Astrocyte (in vitro differentiated cells and primary cell): ENCODE measurements around the gene HMGB1.

Source experiments
- CTCF ChIP-seq: IDR thresholded peaks from 2 replicates; pipeline ENCODE4 v1.5.1; 2011; ENCODE audit warnings: low read depth, mild to moderate bottlenecking, inconsistent platforms, low read length, moderate library complexity; ENCODE audit not compliant: insufficient read depth
- EZH2 ChIP-seq: IDR thresholded peaks from 2 replicates; pipeline ENCODE4 v1.6.1; 2012; ENCODE audit warnings: mild to moderate bottlenecking, low read length, inconsistent platforms; ENCODE audit not compliant: insufficient read depth

GRCh38 chr13:30415430-30416030 is 50.2 kb downstream of the HMGB1 start:
- TF ChIP-seq CTCF (no peak), EZH2 (no peak)
